Measurements from ENCODE around the gene GRHL3.

Gene GRHL3

GRCh38 chr1:24345334-24345733 is 26.2 kb downstream of the GRHL3 start:
- DNase-seq: no peak

GRCh38 chr1:24347159-24347934 is 28.2 kb downstream of the GRHL3 start:
- no peak for DNase-seq

GRCh38 chr1:24348196-24348595 is 29.0 kb downstream of the GRHL3 start:
- no peak for DNase-seq

GRCh38 chr1:24349891-24350290 is 30.7 kb downstream of the GRHL3 start:
- DNase-seq: no peak

GRCh38 chr1:24351247-24351646 is 32.1 kb downstream of the GRHL3 start:
- DNase-seq: no peak

- DNase-seq: no peak
These were observed 32.9 kb downstream of the GRHL3 start for GRCh38 chr1:24351918-24352627.

GRCh38 chr1:24353292-24353891 is 34.2 kb downstream of the GRHL3 start:
- no peak for DNase-seq

GRCh38 chr1:24355466-24355865 is 36.3 kb downstream of the GRHL3 start:
- DNase-seq: no peak

GRCh38 chr1:24357038-24357437 is 37.9 kb downstream of the GRHL3 start:
- DNase-seq: no peak

- no peak for DNase-seq
These were observed 41.5 kb downstream of the GRHL3 start for GRCh38 chr1:24360681-24361080.

- no peak for DNase-seq
These were observed 42.7 kb downstream of the GRHL3 start for GRCh38 chr1:24361811-24362210.

GRCh38 chr1:24362396-24362795 is 43.2 kb downstream of the GRHL3 start:
- DNase-seq: no peak

- DNase-seq: no peak
These were observed 43.9 kb downstream of the GRHL3 start for GRCh38 chr1:24362982-24363614.

GRCh38 chr1:24363994-24364393 is 44.8 kb downstream of the GRHL3 start:
- no peak for DNase-seq

- no peak for DNase-seq
These were observed 45.4 kb downstream of the GRHL3 start for GRCh38 chr1:24364605-24364974.

- DNase-seq: no peak
These were observed 46.0 kb downstream of the GRHL3 start for GRCh38 chr1:24364975-24365678.

GRCh38 chr1:24366707-24367106 is 47.5 kb downstream of the GRHL3 start:
- no peak for DNase-seq

- no peak for DNase-seq
These were observed 50.0 kb downstream of the GRHL3 start for GRCh38 chr1:24369199-24369598.

- no peak for DNase-seq
These were observed 50.6 kb downstream of the GRHL3 start for GRCh38 chr1:24369801-24370200.

GRCh38 chr1:24373044-24373443 is 53.9 kb downstream of the GRHL3 start:
- no peak for DNase-seq

- DNase-seq: no peak
These were observed 54.6 kb downstream of the GRHL3 start for GRCh38 chr1:24373710-24374109.

- no peak for DNase-seq
These were observed 56.0 kb downstream of the GRHL3 start for GRCh38 chr1:24374891-24375786.
